GM12878 (cell line): ENCODE measurements around the gene MCRIP2.

Experiments used
- CEBPB ChIP-seq, 2 experiments: fragments of 150-350 bp in 1 of 2; IDR thresholded peaks; 2 replicates each; pipeline ENCODE4 v1.6.1; 2012 to 2014; ENCODE audit warnings: low read depth in 2 of 2, low read length in 2 of 2, borderline replicate concordance in 1 of 2, inconsistent platforms in 1 of 2
- CHD4 ChIP-seq: fragments of 200-600 bp; sonication (generic); IDR thresholded peaks from 2 replicates; pipeline ENCODE4 v1.6.1; 2016; ENCODE audit warnings: mild to moderate bottlenecking
- CTCF ChIP-seq, 3 experiments: IDR thresholded peaks in 2 of 3; conservative IDR thresholded peaks in 1 of 3; 2 replicates each; pipeline ENCODE4 v1.5.1; 2011; ENCODE audit warnings: low read depth in 3 of 3, low read length in 3 of 3, mild to moderate bottlenecking in 3 of 3, control low read depth in 2 of 3, moderate library complexity in 2 of 3, inconsistent platforms in 1 of 3, mixed read lengths in 1 of 3; ENCODE audit not compliant: control insufficient read depth in 2 of 3, insufficient read depth in 1 of 3; ENCODE audit errors: extremely low read depth in 1 of 3
- EZH2 ChIP-seq: IDR thresholded peaks from 2 replicates; pipeline ENCODE4 v1.6.1; 2012; ENCODE audit warnings: low read depth, mild to moderate bottlenecking, control low read depth, inconsistent platforms, low read length, borderline replicate concordance; ENCODE audit not compliant: control insufficient read depth
- FOXK2 ChIP-seq: fragments of 450-650 bp; IDR thresholded peaks from 2 replicates; pipeline ENCODE4 v1.6.1; 2017; ENCODE audit warnings: mild to moderate bottlenecking, moderate library complexity
- GATAD2B ChIP-seq: fragments of 450-650 bp; conservative IDR thresholded peaks from 2 replicates; pipeline ENCODE4 v1.6.1; 2017; ENCODE audit warnings: low read depth, mild to moderate bottlenecking, moderate library complexity
- JUNB ChIP-seq: IDR thresholded peaks from 2 replicates; pipeline ENCODE4 v1.6.1; 2016; ENCODE audit warnings: antibody characterized with exemption, mild to moderate bottlenecking
- MAX ChIP-seq: IDR thresholded peaks from 2 replicates; pipeline ENCODE4 v1.6.1; 2012; ENCODE audit warnings: low read depth, low read length, improper control_type of control experiment
- POLR2A ChIP-seq: IDR thresholded peaks from 2 replicates; pipeline ENCODE4 v1.6.1; 2011; ENCODE audit warnings: low read depth, mild to moderate bottlenecking, low read length
- REST ChIP-seq: IDR thresholded peaks from 2 replicates; pipeline ENCODE4 v1.6.1; 2012; ENCODE audit warnings: mild to moderate bottlenecking, low read depth, low read length
- STAT3 ChIP-seq: IDR thresholded peaks from 2 replicates; pipeline ENCODE4 v1.6.1; 2011; ENCODE audit warnings: low read depth, low read length, improper control_type of control experiment
- TAF1 ChIP-seq: IDR thresholded peaks from 2 replicates; pipeline ENCODE4 v1.6.1; 2011; ENCODE audit warnings: mild to moderate bottlenecking, low read depth, low read length, borderline replicate concordance
- YY1 ChIP-seq: IDR thresholded peaks from 2 replicates; pipeline ENCODE4 v1.6.1; 2011; ENCODE audit warnings: low read depth, mild to moderate bottlenecking, low read length

- no peak for TF ChIP-seq CTCF (IDR thresholded peaks at IDR 0.05 in 2 of 3, conservative IDR thresholded peaks at IDR 0.05 in 1 of 3; ENCODE audit: control insufficient read depth in 2 of 3, extremely low read depth in 1 of 3, insufficient read depth in 1 of 3, low read depth in 3 of 3, low read length in 3 of 3)
- no peak for TF ChIP-seq YY1
- no peak for TF ChIP-seq CEBPB (IDR thresholded peaks at IDR 0.05; ENCODE audit: borderline replicate concordance in 1 of 2, low read depth in 2 of 2, low read length in 2 of 2)
- TF ChIP-seq EZH2 = no peak
- no peak for TF ChIP-seq POLR2A
- TF ChIP-seq STAT3 = no peak
- TF ChIP-seq MAX = no peak
- no peak for TF ChIP-seq CHD4
- no peak for TF ChIP-seq REST
- no peak for TF ChIP-seq GATAD2B
- no peak for TF ChIP-seq JUNB
- TF ChIP-seq FOXK2 = no peak
- TF ChIP-seq TAF1 = no peak
Observed at GRCh38 chr16:666572-666971, 24.9 kb downstream of the MCRIP2 start.
